GM12891 (cell line): ENCODE measurements around the gene ZBTB20.

ENCODE experiments used
- DNase-seq: peaks from one replicate; pipeline ENCODE4 v3.0.0; 2011; ENCODE audit warnings: low spot score; ENCODE audit not compliant: insufficient read length
- FAIRE-seq: peaks from 2 replicates; lab custom pipeline; 2011; peaks lifted over from hg19 to GRCh38; lab: Jason Lieb, UNC
- PAX5 ChIP-seq: IDR thresholded peaks from 2 replicates; pipeline ENCODE4 v1.6.1; 2011; ENCODE audit warnings: low read length, moderate library complexity, mild to moderate bottlenecking; ENCODE audit not compliant: insufficient read depth, severe bottlenecking
- POLR2A ChIP-seq: IDR thresholded peaks from 2 replicates; pipeline ENCODE4 v1.6.1; 2011; ENCODE audit warnings: low read depth, low read length, control low read depth
- POLR2AphosphoS5 ChIP-seq: IDR thresholded peaks from 2 replicates; pipeline ENCODE4 v1.6.1; 2011; ENCODE audit warnings: low read depth, low read length, control low read depth
- POU2F2 ChIP-seq: IDR thresholded peaks from 2 replicates; pipeline ENCODE4 v1.6.1; 2011; ENCODE audit warnings: low read depth, mild to moderate bottlenecking, control low read depth, low read length, moderate library complexity
- SPI1 ChIP-seq: IDR thresholded peaks from 2 replicates; pipeline ENCODE4 v1.6.1; 2011; ENCODE audit warnings: low read depth, low read length, control low read depth
- TAF1 ChIP-seq: IDR thresholded peaks from 2 replicates; pipeline ENCODE4 v1.6.1; 2011; ENCODE audit warnings: low read depth, low read length, control low read depth

ZBTB20 gene

GRCh38 chr3:114879059-114880031 is 267.7 kb downstream of the ZBTB20 start:
- TF ChIP-seq SPI1 (peak; percentile 85), POU2F2 (no peak)
- peak; percentile 72 for FAIRE-seq
- DNase-seq: no peak

- TF ChIP-seq POLR2A (no peak), PAX5 (no peak), POU2F2 (no peak), SPI1 (no peak), TAF1 (no peak), POLR2AphosphoS5 (no peak)
- no peak for DNase-seq
- FAIRE-seq: no peak
Observed at GRCh38 chr3:114878114-114878839, 268.8 kb downstream of the ZBTB20 start.

GRCh38 chr3:114877378-114878113 is 269.5 kb downstream of the ZBTB20 start:
- no peak for DNase-seq

GRCh38 chr3:114874522-114874971 is 272.5 kb downstream of the ZBTB20 start:
- TF ChIP-seq POLR2A: no peak
- TF ChIP-seq POLR2AphosphoS5: no peak
- no peak for TF ChIP-seq PAX5
- no peak for TF ChIP-seq TAF1
- no peak for TF ChIP-seq POU2F2
- no peak for TF ChIP-seq SPI1
- no peak for FAIRE-seq
- DNase-seq: no peak

More at GRCh38 chr3:114877378-114878113, 269.5 kb downstream of the ZBTB20 start:
- TF ChIP-seq TAF1 (no peak), POLR2A (no peak), SPI1 (no peak), PAX5 (no peak), POU2F2 (no peak), POLR2AphosphoS5 (no peak)
- no peak for FAIRE-seq

- FAIRE-seq: no peak
- no peak for DNase-seq
- TF ChIP-seq TAF1: no peak
- TF ChIP-seq SPI1: no peak
- no peak for TF ChIP-seq POU2F2
- TF ChIP-seq POLR2A: no peak
- no peak for TF ChIP-seq POLR2AphosphoS5
- no peak for TF ChIP-seq PAX5
Observed at GRCh38 chr3:114873591-114873990, 273.5 kb downstream of the ZBTB20 start.

- TF ChIP-seq POLR2AphosphoS5: no peak
- no peak for TF ChIP-seq PAX5
- no peak for TF ChIP-seq TAF1
- no peak for TF ChIP-seq POU2F2
- TF ChIP-seq SPI1: no peak
- no peak for TF ChIP-seq POLR2A
- no peak for FAIRE-seq
- no peak for DNase-seq
Observed at GRCh38 chr3:114872588-114872987, 274.5 kb downstream of the ZBTB20 start.

GRCh38 chr3:114872050-114872449 is 275.0 kb downstream of the ZBTB20 start:
- no peak for TF ChIP-seq SPI1
- TF ChIP-seq POLR2AphosphoS5: no peak
- TF ChIP-seq POLR2A: no peak
- TF ChIP-seq POU2F2: no peak
- no peak for TF ChIP-seq TAF1
- TF ChIP-seq PAX5: no peak
- DNase-seq: no peak
- no peak for FAIRE-seq

- TF ChIP-seq POLR2A (no peak), SPI1 (no peak), POLR2AphosphoS5 (no peak), POU2F2 (no peak), TAF1 (no peak), PAX5 (no peak)
- no peak for FAIRE-seq
- no peak for DNase-seq
Observed at GRCh38 chr3:114867835-114868503, 279.1 kb downstream of the ZBTB20 start.

GRCh38 chr3:114867359-114867758 is 279.7 kb downstream of the ZBTB20 start:
- FAIRE-seq: no peak
- no peak for DNase-seq
- TF ChIP-seq POU2F2 (no peak), POLR2A (no peak), TAF1 (no peak), SPI1 (no peak), POLR2AphosphoS5 (no peak), PAX5 (no peak)
